Left forelimb (tissue), 1 donor: ENCODE measurements around the gene THG1L.
"Not testable (repeated sequence)": the region's sequence is repeated elsewhere in the genome, so short reads cannot be mapped to it uniquely, and the experiment has no call there.

Experiments
- DNase-seq: peaks from one replicate; pipeline ENCODE4 v3.0.0-alpha.2; 2018; ENCODE audit warnings: low spot score

The THG1L gene

DNA sequence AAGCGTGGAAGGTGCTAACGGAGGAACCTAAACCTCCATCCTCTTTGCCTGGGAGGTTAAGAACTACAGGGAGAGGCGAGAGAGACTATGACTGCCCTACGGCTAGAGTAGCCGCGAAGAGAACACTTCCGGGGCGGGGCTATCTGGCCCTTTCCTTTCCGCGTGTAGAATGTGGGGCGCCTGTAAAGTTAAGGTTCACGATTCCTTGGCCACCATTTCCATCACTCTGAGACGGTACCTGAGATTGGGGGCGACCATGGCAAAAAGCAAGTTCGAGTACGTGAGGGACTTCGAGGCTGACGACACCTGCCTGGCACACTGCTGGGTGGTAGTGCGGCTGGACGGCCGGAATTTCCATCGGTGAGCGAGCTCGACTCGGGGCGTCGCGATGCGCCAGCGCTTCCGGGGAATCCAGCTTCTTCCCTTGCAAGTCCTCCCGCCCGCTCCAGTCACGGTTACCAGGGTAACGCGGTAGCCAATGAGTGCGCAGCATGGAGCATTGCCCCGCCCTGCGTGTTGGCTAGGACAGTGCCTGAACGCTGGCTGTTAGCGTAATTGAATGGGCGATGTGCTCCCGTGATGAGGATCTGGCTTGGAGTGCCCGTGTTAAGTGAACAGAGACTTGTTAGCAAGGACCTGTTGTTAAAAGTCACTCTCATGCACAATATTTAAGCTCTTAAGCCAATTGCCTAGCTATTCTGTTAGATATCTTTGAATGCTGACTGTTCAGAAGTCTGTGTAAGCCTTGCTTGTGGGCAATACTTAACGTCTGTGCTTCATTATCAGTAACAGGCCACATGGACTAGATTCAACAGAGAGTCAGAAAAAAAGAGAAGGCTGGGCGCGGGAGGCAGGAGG is at the start of gene THG1L:
THG1L (plus strand) TSS at position 149 of the 858 bp plus-strand sequence; CDS start at position 170, 21 bp downstream.
- DNase-seq = peak; percentile 98

- no peak for DNase-seq
These were observed 49.0 kb upstream of the THG1L start for GRCh38 chr5:157682257-157682656.

DNA sequence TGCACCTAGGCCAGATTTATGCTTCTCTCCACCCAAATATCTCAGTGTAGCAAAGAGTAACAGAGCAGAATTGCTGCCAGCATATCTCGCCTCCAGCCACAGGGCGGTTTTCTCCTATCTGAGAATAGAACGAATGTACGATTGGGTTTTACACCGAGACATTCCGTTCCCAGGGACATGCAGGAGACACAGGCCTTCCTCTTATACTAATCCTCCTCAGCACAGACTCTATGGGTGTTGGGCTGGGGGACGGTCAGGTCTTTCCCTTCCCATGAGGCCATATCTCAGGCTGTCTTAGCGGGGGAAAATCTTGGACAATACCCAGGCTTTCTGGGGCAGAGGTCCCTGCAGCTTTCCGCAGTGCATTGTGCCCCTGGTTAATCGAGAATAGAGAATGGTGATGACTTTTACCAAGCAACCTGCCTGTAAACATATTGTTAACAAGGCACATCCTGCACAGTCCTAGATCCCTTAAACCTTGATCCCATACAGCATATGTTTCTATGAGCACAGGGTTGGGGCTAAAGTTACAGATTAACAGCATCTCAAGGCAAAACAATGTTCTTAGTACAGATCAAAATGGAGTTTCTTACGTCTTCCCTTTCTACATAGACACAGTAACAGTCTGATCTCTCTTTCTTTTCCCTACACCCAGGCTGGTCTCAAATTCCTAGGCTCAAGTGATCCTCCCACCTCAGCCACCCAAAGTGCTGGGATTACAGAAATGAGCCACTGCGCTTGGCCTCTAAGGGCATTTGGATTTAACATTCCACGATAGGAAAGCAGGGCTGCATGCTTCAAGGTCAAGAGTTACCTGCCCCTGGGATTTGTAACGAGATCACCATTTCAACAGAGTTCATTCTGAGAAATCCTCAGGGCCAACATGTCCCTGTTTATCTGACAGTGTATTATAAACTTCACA is 44.7 kb upstream of the THG1L start:
- not testable (repeated sequence) for DNase-seq

GRCh38 chr5:157687198-157687554 is 44.0 kb upstream of the THG1L start:
- no peak for DNase-seq

- no peak for DNase-seq
These were observed 41.1 kb upstream of the THG1L start for GRCh38 chr5:157689942-157690689.

GRCh38 chr5:157690690-157691433 is 40.4 kb upstream of the THG1L start:
- no peak for DNase-seq

DNA sequence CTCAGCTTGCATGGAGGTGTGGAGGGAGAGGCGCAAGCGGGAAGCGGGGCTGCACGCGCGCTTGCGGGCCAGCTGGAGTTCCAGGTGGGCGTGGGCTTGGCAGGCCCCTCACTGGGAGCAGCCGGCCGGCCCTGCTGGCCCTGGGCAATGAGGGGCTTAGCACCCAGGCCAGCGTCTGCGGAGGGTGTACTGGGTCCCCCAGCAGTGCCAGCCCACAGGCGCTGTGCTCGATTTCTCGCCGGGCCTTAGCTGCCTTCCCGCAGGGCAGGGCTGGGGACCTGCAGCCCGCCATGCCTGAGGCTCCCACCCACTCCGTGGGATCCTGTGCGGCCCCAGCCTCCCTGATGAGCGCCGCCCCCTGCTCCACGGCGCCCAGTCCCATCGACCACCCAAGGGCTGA is 37.4 kb upstream of the THG1L start:
- not testable (repeated sequence) for DNase-seq

- not testable (repeated sequence) for DNase-seq
These were observed 35.1 kb upstream of the THG1L start for GRCh38 chr5:157696154-157696553.

GRCh38 chr5:157698674-157699073 is 32.5 kb upstream of the THG1L start:
- DNase-seq = not testable (repeated sequence)

DNA sequence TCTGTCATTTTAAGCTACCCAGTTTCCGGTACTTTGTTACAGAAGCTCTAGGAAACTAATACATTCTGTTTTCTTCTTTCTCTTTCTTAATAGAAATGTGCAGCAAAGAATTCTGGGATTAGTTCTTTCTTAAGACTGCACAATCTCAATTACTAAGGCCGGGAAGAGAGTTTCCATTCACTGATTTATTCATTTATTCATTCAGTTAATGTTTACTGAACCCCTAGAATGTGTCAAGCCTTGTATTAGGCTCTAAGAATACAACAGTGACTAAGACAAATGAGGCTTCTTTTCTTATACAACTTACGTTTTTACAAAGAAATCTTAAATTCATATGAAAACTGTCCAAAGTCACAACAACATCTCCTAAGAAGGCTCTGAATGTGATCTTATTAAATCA is 27.5 kb upstream of the THG1L start:
- DNase-seq = no peak

DNA sequence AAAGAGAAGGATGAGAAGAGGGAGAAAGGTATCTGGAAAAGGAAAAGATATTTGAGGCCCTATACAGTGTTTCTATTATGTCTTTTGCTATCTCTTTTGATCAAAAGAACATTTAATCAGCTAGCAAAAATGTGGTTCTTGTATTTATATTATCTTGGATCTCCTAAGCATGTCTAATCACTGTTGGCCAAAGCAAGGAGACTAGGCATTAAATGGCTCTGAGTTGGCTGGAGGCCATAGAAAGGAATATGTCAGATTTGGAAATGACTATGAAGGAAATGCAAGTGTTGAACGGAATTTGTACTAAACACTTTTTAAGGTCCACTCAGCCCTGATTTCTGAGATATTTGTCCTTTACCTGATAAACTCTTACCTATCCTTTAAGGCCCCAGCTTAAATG is 22.4 kb upstream of the THG1L start:
- DNase-seq = no peak

- no peak for DNase-seq
These were observed 21.9 kb upstream of the THG1L start for GRCh38 chr5:157709346-157709745.

DNA sequence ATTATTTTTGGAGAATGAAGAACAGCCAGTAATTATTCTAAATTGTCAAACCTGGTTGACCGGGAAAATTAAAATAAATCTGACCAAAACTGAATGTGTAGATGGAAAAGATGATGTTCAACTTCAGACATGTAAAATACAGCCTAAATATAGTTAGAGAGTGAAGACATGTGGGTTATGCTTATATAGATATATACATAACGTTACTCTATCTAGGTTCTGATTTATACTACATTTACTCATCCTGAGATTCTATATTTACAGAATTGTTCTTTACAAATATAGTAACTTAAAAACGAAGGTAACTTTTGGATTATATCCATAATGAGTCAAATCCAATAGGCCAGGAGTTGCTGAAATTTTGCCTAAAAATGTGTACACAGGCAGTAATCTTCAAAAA is 20.8 kb upstream of the THG1L start:
- DNase-seq = no peak

DNA sequence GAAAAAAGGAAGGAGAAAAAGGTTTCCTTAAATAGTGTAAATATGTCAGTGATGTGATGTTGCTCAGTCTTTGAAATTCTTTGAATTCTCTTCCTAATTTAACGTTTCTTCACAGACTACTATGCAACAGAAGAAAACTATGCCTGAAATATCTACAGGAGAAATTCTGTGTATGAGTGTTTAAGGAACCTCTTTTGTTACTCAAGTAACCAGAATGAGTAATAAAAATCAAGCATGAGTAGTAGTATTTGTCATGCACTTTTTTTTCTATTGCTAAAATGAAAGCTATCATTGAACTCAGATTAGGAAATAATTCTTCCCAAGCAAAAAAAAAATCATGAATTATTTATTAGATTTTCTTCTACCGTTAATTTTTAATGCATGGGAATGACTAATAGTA is 20.3 kb upstream of the THG1L start:
- no peak for DNase-seq

DNA sequence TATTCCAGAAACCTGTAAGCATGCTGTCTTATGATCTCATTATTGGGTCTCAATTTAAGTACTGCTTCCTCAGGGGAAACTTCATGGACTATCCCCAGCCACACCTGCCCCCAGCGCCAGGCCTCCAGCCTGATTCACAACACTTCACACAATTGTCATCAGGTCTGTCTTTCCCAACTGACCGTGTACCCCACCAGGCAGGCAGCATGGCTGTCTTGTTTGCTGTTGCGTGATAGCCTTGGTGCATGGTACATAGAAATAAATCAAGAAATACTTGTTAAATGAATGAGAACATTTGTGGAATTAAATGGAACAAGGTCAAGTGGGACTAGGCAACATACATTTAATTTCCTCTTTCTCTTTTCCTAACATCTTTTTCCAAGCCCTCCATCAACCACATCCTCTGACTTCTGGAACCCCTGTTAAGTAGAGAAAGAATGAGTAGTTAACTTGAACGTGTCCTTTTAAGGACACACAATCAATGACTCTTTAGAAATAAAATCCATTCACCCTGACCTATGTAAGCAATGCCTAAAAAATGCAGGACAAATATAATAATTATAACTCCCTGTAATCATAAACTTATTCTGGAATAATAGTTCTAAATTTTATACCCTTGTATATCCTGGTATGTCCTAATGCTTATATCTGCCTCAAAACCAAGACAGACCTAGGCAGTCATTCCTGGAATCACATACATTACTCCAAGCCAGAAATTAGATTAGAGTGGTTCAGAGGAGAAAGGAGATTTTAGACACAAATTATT is 17.2 kb upstream of the THG1L start:
- no peak for DNase-seq

- DNase-seq = no peak
These were observed 16.7 kb upstream of the THG1L start for GRCh38 chr5:157714596-157714864.

- DNase-seq = no peak
These were observed 12.7 kb upstream of the THG1L start for GRCh38 chr5:157718519-157718918.

GRCh38 chr5:157719245-157719644 is 12.0 kb upstream of the THG1L start:
- DNase-seq = no peak

- DNase-seq = no peak
These were observed 10.1 kb upstream of the THG1L start for GRCh38 chr5:157721159-157721558.

DNA sequence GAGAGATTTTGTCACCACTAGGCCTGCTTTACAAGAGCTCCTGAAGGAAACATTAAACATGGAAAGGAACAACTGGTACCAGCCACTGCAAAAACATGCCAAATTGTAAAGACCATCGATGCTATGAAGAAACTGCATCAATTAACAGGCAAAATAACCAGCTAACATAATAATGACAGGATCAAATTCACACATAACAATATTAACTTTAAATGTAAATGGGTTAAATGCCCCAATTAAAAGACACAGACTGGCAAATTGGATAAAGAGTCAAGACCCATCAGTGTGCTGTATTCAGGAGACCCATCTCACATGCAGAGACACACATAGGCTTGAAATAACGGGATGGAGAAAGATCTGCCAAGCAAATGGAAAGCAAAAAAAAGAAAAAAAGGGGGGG is 8.3 kb upstream of the THG1L start:
- not testable (repeated sequence) for DNase-seq

DNA sequence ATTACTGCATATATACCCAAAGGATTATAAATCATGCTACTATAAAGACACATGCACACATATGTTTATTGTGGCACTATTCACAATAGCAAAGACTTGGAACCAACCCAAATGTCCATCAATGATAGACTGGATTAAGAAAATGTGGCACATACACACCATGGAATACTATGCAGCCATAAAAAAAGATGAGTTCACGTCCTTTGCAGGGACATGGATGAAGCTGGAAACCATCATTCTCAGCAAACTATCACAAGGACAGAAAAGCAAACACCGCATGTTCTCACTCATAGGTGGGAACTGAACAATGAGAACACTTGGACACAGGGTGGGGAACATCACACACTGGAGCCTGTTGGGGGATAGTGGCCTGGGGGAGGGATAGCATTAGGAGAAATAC is 4.6 kb upstream of the THG1L start:
- DNase-seq = not testable (repeated sequence)
